SK-N-MC (cell line): Measurements from ENCODE around the gene PLCB3.
A peak's percentile ranks its signal among the peaks of the same experiment; 100 is the strongest.

ENCODE experiments used
- DNase-seq: peaks from one replicate; pipeline ENCODE4 v3.0.0-alpha.2; 2011; ENCODE audit warnings: low read depth, low spot score
- H3K27ac ChIP-seq: fragments of 200-600 bp; sonication (generic); 2 replicates; pipeline ENCODE4 v1.5.1; 2016; ENCODE audit warnings: mixed run types
- H3K36me3 ChIP-seq: fragments of 200-600 bp; sonication (generic); 2 replicates; pipeline ENCODE4 v1.6.1; 2017; ENCODE audit warnings: antibody characterized with exemption, low read length, mixed read lengths; ENCODE audit not compliant: insufficient read depth
- H3K4me3 ChIP-seq: fragments of 200-600 bp; sonication (generic); 2 replicates; pipeline ENCODE4 v1.5.1; 2016
- H3K9ac ChIP-seq: fragments of 200-600 bp; sonication (generic); 2 replicates; pipeline ENCODE4 v1.8.0; 2017; ENCODE audit warnings: mixed run types, mixed read lengths; ENCODE audit not compliant: insufficient read length
- H3K9me3 ChIP-seq: fragments of 200-600 bp; sonication (generic); 2 replicates; pipeline ENCODE4 v1.6.1; 2017; ENCODE audit warnings: low read depth, mild to moderate bottlenecking, antibody characterized with exemption, low read length, moderate library complexity, mixed read lengths
- EZH2 ChIP-seq: fragments of 200-600 bp; sonication (generic); IDR thresholded peaks from one replicate; pipeline ENCODE4 v1.6.1; 2017; ENCODE audit warnings: antibody characterized with exemption
- FOXP2 ChIP-seq: optimal IDR thresholded peaks from 2 replicates; pipeline ENCODE3; 2011; ENCODE audit warnings: mild to moderate bottlenecking, moderate library complexity; ENCODE audit not compliant: insufficient read depth; ENCODE audit errors: extremely low read length, control extremely low read depth
- POLR2AphosphoS5 ChIP-seq: IDR thresholded peaks from 2 replicates; pipeline ENCODE4 v1.6.1; 2012; ENCODE audit warnings: mild to moderate bottlenecking, low read depth, low read length, borderline replicate concordance

Gene PLCB3

DNA sequence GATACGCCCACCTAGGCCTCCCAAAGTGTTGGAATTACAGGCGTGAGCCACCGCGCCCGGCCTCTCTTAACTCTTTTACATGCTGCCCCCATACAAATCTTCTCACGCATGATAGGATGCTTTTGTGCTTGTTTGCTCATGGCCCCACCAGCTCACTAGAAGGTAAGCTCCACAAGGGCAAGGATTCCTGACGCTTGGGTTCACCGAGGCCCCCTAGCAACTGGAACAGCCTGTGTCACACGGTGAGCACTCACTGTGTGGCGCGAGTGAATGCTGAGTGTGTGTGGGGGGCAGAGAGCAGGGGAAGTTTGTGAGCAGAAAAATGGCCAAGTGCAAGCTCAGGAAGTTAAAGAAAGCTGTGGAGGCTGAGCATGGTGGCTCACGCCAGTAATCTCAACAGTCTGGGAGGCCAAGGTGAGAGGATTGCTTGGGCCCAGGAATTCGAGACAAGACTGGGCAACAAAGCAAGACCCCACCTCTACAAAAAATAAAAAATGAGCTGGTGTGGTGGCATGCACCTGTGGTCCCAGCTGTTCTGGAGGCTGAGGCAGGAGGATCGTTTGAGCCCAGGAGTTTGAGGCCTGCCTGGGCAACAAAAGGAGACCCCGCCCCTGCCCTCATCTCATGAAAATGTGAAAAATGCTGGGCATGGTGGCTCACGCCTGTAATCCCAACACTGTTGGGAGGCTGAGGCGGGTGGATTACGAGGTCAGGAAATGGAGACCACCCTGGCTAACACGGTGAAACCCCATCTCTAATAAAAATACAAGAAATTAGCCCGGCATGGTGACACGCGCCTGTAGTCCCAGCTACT is 30.8 kb downstream of the PLCB3 start:
- Histone ChIP-seq H3K4me3 (no peak overlapping the region), H3K9ac (no peak overlapping the region), H3K36me3 (no peaks in the 10 kb centered on the region; the same call in 1 of the 2 replicates), H3K27ac (no peak overlapping the region), H3K9me3 (no peaks in the 10 kb centered on the region)
- TF ChIP-seq POLR2AphosphoS5 (no peak), FOXP2 (no peak), EZH2 (no peak)
- no peak for DNase-seq

GRCh38 chr11:64283092-64283491 is 31.8 kb downstream of the PLCB3 start:
- Histone ChIP-seq H3K4me3 (no peak overlapping the region), H3K9ac (no peak overlapping the region), H3K36me3 (no peaks in the 10 kb centered on the region; the same call in 1 of the 2 replicates), H3K9me3 (no peaks in the 10 kb centered on the region), H3K27ac (no peak overlapping the region)
- no peak for DNase-seq
- no peak for TF ChIP-seq FOXP2
- no peak for TF ChIP-seq POLR2AphosphoS5
- no peak for TF ChIP-seq EZH2

DNA sequence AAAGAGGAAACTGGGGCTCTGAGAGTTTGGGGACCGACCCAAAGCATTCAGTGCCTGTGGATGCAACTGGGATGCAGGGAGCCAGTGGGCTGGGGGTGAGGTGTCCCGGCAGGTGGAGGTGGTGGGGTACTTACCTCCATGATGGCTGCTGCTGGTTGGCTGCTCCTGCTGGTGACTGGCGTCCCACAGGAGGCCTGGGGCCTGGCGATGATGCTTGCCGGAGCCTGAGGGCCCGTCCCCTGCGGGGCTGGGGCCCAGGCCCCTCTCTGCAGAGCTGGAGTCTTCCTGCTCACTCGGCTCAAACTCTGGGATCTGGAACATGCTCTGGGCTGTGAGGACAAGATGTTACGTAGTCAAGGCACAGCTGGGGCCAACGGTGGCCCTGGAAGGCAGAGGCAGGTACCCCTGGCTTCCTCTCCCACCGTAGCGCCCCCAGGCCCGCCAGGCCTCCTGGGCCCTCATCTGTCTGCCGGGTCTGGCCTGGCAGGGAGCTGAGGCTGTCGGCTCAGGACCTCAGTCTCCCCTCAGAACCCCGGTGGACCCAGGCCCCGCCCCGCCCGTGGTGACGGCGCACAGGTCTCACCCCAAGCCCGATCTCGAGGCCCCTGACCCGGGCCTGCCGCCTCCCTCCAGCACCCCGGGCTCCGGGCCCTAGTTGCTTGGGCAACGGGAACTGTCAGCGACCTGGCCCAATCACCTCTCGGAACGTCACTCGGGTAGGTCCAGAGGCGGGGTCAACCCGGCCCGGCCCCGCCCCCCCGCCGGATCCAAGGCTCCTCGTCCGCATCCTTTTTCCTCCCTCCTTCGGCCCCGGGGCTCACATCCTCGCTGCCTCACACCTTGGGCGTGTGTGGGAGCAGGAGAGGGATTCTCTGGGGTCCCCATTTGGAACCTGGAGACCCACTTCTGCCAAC is 33.0 kb downstream of the PLCB3 start, which contains the start of gene BAD:
TSS of gene BAD (minus strand) at position 618 of the 914 bp plus-strand sequence. CDS start at position 321, 297 bp downstream.
- peak; percentile 45 for DNase-seq
- Histone ChIP-seq H3K9ac (peak within 1 kb of the TSS; percentile 66), H3K27ac (peak within 1 kb of the TSS; percentile 78), H3K36me3 (no peaks in the 10 kb centered on the region; the same call in 1 of the 2 replicates), H3K9me3 (no peaks in the 10 kb centered on the region), H3K4me3 (peak within 1 kb of the TSS; percentile 92)
- TF ChIP-seq EZH2 (no peak), POLR2AphosphoS5 (peak; percentile 78; the same call in 1 of the 2 replicates), FOXP2 (peak; percentile 34)

- Histone ChIP-seq H3K4me3 (peak within 1 kb of the TSS; percentile 92), H3K27ac (peak within 1 kb of the TSS; percentile 78)
- TF ChIP-seq POLR2AphosphoS5 = no peak
- no peak for TF ChIP-seq FOXP2
- no peak for TF ChIP-seq EZH2
Measured at GRCh38 chr11:64284962-64285884, 33.9 kb downstream of the PLCB3 start, which contains the start of gene GPR137. GPR137 (plus strand) TSS chr11:64285848; CDS start chr11:64286525, 677 bp downstream.

GRCh38 chr11:64285885-64286800 is 34.8 kb downstream of the PLCB3 start:
- Histone ChIP-seq H3K36me3 (no peaks in the 10 kb centered on the region; the same call in 1 of the 2 replicates), H3K9me3 (no peaks in the 10 kb centered on the region), H3K27ac (no peak overlapping the region), H3K4me3 (peak overlapping the region; percentile 92), H3K9ac (peak overlapping the region; percentile 64)
- TF ChIP-seq FOXP2 (no peak), EZH2 (no peak), POLR2AphosphoS5 (no peak)
- no peak for DNase-seq

More at GRCh38 chr11:64284962-64285884, 33.9 kb downstream of the PLCB3 start, which contains the start of gene GPR137:
- peak within 1 kb of the TSS; percentile 64 for H3K9ac ChIP-seq
- no peaks in the 10 kb centered on the region for H3K9me3 ChIP-seq
- no peaks in the 10 kb centered on the region; the same call in 1 of the 2 replicates for H3K36me3 ChIP-seq
- DNase-seq = no peak

DNA sequence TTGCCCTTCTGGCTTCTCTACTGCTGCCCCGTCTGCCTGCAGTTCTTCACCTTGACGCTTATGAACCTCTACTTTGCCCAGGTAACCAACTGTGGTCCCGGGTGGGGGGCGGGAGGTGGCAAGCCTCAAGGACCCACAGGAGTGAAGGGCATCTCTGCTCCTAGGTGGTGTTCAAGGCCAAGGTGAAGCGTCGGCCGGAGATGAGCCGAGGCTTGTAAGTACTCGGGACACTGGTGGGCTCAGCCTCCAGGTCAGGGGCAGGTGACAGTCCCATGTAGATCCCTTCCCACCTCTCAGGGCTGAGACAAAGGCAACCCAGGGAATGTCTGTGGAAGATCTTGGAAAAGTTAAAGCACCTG is 35.5 kb downstream of the PLCB3 start:
- Histone ChIP-seq H3K27ac (no peak overlapping the region), H3K9me3 (no peaks in the 10 kb centered on the region), H3K9ac (no peak overlapping the region), H3K36me3 (no peaks in the 10 kb centered on the region; the same call in 1 of the 2 replicates), H3K4me3 (no peak overlapping the region)
- DNase-seq = no peak
- TF ChIP-seq POLR2AphosphoS5 = no peak
- TF ChIP-seq EZH2 = no peak
- no peak for TF ChIP-seq FOXP2
